ENCODE results near the gene FAM83B.

DNA sequence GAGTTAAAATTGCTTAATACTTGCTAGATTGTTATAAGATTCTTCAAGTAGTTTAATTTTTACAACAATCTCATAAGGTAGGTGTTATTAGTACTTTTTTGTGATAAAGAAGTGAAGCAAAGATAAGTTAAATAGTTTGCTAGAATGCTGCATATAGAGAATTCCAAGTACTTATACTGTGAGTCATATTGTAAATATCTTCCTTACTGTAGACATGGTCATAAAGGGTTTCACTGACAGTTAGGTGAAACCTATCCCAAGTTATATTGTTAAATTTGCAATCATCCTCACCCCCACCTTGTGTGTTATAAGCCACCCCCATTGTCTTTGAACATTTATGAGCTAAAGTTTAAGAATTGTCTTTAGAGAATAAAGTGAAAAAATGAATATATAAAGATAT is 142.0 kb downstream of the FAM83B start:
- no peak for TF ChIP-seq EZH2 (IDR thresholded peaks at IDR 0.05; ENCODE audit: insufficient read depth, poor library complexity, severe bottlenecking)
- TF ChIP-seq EZH2phosphoT487 (IDR thresholded peaks at IDR 0.05; ENCODE audit: insufficient read depth, low read depth), result no peak
